BJ (cell line): ENCODE results near the gene RASD1. TPM values are rescaled to one million over a fixed set of nuclear protein-coding genes. Genes with fewer than 3 reads are reported as not detected.

Source experiments
- CTCF ChIA-PET: fragments of 350-600 bp; formaldehyde crosslinking; extraction: SDS; loops from one replicate; lab custom pipeline; 2021; ENCODE audit warnings: antibody characterized with exemption, inconsistent platforms; lab: Yijun Ruan, JAX
- POLR2A ChIA-PET: fragments of 300-600 bp; sonication (Branson Sonifier 250); formaldehyde crosslinking; extraction: SDS; loops from one replicate; lab custom pipeline; 2021; ENCODE audit warnings: antibody characterized with exemption; lab: Charles Lee
- DNase-seq: peaks from one replicate; pipeline ENCODE4 v3.0.0-alpha.2; 2011; ENCODE audit warnings: low read depth
- H3K27me3 ChIP-seq: 2 replicates; pipeline ENCODE4 v1.6.0; 2011; ENCODE audit warnings: low read length; ENCODE audit not compliant: control insufficient read depth, insufficient read depth
- H3K36me3 ChIP-seq: 2 replicates; pipeline ENCODE4 v1.5.1; 2011; ENCODE audit warnings: low read length; ENCODE audit not compliant: control insufficient read depth, insufficient read depth
- H3K4me3 ChIP-seq: 2 replicates; pipeline ENCODE4 v1.5.1; 2011; ENCODE audit warnings: low read depth, mild to moderate bottlenecking, control low read depth, low read length
- polyA plus RNA-seq: library from polyadenylated mRNA; depleted of rRNA; stranded (reverse); fragments of >200 nt; gene quantifications from 2 replicates; pipeline ENCODE4 v1.2.3, GENCODE V29; 2011
- TF ChIP-seq, protein P1 (sequence below): IDR thresholded peaks from 2 replicates; pipeline ENCODE4 v1.5.1; 2011; ENCODE audit warnings: low read depth, mild to moderate bottlenecking, control low read depth, inconsistent platforms, low read length, moderate library complexity; ENCODE audit not compliant: insufficient read depth

The RASD1 gene
- polyA plus RNA-seq, 1 experiment = 0.90 TPM

DNA sequence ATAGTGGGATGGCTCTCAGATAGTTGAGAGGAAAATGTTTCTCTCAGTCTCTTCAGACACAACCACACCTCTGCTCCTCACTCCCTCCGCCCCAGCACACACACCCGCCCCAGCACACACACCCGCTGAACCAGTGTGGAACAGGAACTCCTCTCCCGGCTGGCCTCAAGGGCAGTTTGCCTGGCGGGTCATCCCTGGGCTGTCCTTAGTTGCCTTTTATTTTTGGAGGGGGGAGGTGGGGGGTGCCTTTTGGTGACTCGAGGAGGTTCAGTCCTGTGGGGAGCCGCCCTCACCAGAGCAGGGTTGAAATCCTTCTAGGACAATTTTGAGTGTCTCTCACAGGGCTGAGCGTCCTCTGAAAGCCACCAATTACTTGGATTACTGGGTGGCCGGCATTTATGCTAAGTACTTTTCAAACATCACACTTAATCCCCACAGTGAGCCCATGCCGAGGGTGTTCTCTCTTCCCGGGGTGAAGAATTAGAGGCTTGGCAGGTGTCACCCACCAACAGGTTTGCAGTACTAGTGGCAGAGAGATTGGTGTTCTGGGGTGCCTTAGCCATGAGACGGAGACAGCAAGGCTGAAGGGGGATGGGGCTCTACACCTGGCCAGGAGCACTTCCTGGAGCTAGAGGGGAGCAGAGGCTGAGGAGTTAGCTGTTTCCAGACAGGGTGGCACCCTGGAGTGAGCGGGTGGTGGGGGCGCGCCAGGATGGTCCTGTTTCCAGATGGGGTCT is 2.8 kb downstream of the RASD1 start:
- Histone ChIP-seq H3K4me3 (no peak overlapping the region), H3K27me3 (no peaks in the 10 kb centered on the region), H3K36me3 (peaks cover 7% of the 10 kb centered on the region)
- TF ChIP-seq, protein P1, sequence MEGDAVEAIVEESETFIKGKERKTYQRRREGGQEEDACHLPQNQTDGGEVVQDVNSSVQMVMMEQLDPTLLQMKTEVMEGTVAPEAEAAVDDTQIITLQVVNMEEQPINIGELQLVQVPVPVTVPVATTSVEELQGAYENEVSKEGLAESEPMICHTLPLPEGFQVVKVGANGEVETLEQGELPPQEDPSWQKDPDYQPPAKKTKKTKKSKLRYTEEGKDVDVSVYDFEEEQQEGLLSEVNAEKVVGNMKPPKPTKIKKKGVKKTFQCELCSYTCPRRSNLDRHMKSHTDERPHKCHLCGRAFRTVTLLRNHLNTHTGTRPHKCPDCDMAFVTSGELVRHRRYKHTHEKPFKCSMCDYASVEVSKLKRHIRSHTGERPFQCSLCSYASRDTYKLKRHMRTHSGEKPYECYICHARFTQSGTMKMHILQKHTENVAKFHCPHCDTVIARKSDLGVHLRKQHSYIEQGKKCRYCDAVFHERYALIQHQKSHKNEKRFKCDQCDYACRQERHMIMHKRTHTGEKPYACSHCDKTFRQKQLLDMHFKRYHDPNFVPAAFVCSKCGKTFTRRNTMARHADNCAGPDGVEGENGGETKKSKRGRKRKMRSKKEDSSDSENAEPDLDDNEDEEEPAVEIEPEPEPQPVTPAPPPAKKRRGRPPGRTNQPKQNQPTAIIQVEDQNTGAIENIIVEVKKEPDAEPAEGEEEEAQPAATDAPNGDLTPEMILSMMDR = no peak
- no peak for DNase-seq
- ChIA-PET POLR2A (no interaction called here), CTCF (interaction anchor here (0.6 to 5.6 kb wide), 3 partner anchors 76 to 149 kb away, joined by 3 to 149 read pairs (median 3); no protein-coding TSS in a partner anchor)

DNA sequence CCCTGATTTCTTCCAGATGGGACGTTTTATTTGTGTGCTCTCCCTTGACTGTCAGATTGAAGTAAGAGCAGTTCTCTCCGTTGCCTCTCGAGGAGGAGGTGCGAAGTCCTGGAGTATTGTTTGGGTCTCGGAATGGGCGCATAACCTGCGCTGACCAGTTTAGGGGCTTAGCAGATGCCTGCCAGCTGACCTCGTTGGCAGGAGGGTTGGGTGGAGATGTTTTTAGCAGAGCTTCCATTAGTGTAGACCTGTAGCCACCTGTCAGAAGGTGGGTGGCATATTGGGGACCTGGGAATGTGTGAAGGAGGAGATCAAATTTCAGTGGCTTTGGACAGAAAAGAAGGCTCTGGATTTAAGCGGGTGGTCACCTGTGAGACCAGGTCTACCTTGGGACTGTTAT is 3.6 kb downstream of the RASD1 start:
- Histone ChIP-seq H3K27me3 (no peaks in the 10 kb centered on the region), H3K36me3 (peaks cover 7% of the 10 kb centered on the region), H3K4me3 (no peak overlapping the region)
- POLR2A ChIA-PET = no interaction called here
- TF ChIP-seq, protein P1 = no peak
- CTCF ChIA-PET = interaction anchor here (0.6 to 4.3 kb wide), 3 partner anchors 76 to 970 kb away, joined by 3 to 18 read pairs (median 3); no protein-coding TSS in a partner anchor
- DNase-seq = no peak

DNA sequence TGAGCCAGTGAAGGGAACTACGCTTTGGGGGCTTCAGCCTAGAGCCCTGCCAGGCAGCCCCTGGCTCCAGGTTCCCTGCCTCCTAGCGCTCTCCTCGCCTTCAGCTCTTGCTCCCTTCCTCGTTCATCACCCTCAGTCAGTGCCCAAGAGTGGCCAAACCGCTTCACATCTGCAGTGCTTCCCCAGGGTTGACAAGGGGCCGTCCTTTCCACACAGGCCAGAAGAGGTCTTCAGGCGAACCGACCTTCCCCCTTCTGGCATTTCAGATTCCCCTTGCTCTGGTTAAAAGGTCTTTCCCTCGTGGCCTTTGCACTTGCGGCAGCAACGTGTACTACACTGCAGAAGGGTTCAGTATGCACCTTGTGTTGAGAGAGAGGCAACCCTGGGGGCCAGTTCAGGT is 4.1 kb downstream of the RASD1 start:
- Histone ChIP-seq H3K27me3 (no peaks in the 10 kb centered on the region), H3K36me3 (peaks cover 7% of the 10 kb centered on the region), H3K4me3 (no peak overlapping the region)
- ChIA-PET CTCF (interaction anchor here (0.6 to 4.3 kb wide), 3 partner anchors 77 to 970 kb away, joined by 3 to 18 read pairs (median 3); no protein-coding TSS in a partner anchor), POLR2A (no interaction called here)
- DNase-seq = no peak
- TF ChIP-seq, protein P1 = no peak

DNA sequence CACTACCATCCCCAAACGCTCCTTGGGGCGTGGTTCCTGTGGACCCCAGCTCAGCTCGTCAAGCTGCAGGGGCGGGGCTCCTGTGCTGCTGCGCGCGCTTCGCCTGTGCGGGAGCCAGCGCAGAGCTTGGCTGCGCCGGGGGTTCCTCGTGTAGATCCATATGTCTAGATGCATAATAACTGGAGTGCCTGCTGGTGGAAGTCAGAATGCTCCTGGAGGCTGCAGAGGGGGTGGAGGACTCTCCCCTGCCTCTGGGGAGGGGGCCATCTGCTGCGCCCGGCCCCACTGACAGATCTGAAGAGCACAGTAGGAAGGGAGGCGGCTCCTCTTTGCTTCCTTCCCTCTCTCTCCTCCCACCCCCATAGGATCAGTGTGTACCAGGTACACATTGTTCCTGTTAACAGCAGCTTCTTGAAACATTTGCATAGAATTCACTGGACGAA is 4.6 kb downstream of the RASD1 start:
- no peaks in the 10 kb centered on the region for H3K27me3 ChIP-seq
- POLR2A ChIA-PET = interaction anchor here (0.5 kb wide), 1 partner anchor 158 kb away, joined by 7 read pairs; no protein-coding TSS in a partner anchor
- no peak for DNase-seq
- CTCF ChIA-PET = interaction anchor here (0.6 to 4.3 kb wide), 7 partner anchors 20 to 151 kb away, joined by 3 to 18 read pairs (median 4); no protein-coding TSS in a partner anchor
- H3K4me3 ChIP-seq = no peak overlapping the region
- peaks cover 7% of the 10 kb centered on the region for H3K36me3 ChIP-seq
- TF ChIP-seq, protein P1 = no peak

DNA sequence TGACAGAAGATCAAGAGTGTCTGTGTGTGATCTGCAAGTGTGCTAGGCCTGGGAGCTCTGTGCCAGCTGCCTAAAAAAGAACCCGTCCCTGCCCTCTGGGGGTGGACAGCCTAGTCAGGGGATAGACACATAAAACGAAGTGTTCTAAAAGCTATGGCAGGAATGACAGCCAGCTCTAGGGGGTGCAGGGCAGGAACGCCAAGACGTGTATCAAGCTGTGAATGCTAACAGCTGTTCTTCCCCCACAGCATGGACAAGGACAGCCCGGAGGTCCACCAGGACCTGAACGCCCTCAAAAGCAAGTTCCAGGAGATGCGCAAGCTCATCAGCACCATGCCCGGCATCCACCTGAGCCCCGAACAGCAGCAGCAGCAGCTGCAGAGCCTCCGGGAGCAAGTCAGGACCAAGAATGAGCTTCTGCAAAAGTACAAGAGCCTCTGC is 5.1 kb downstream of the RASD1 start:
- ChIA-PET CTCF (interaction anchor here (0.6 to 4.3 kb wide), 7 partner anchors 21 to 152 kb away, joined by 3 to 18 read pairs (median 4); no protein-coding TSS in a partner anchor), POLR2A (interaction anchor here (0.5 kb wide), 1 partner anchor 158 kb away, joined by 7 read pairs; no protein-coding TSS in a partner anchor)
- TF ChIP-seq, protein P1 = no peak
- no peak for DNase-seq
- Histone ChIP-seq H3K27me3 (no peaks in the 10 kb centered on the region), H3K4me3 (no peak overlapping the region), H3K36me3 (peaks cover 7% of the 10 kb centered on the region)
